A549 treated with CpdA at 1 μM for 4 hours (cell line): ENCODE measurements around the gene AHRR. TPM values are rescaled to one million over a fixed set of nuclear protein-coding genes. Genes with fewer than 3 reads are reported as not detected.

ENCODE experiments used
- total RNA-seq: library from RNA; stranded (reverse); fragments of 200-300 nt; extraction: Qiagen RNA extraction; gene quantifications from 5 replicates; pipeline ENCODE4 v1.2.3, GENCODE V29; 2022; ENCODE audit warnings: low read depth

Gene AHRR
- total RNA-seq, result 2.9 to 3.5 TPM (median 3.3 TPM) in 5 replicates

GRCh38 chr5:321230-321725 lies at the start of gene AHRR:
Gene AHRR, plus strand, starts transcription at chr5:321714. Its CDS starts 22,189 bp downstream, at chr5:343903.

GRCh38 chr5:442335-443238 lies 121.1 kb downstream of the AHRR start, which contains the start of gene EXOC3:
Gene EXOC3, plus strand, starts transcription at chr5:443176. Its CDS starts 3,030 bp downstream, at chr5:446206.

Other genes with a start within 250 kb of the AHRR start
- 0.64 to 0.94 TPM (median 0.69 TPM) in 5 replicates for gene PLEKHG4B, start 229.5 kb upstream of the AHRR start, total RNA-seq
- gene LRRC14B, start 130.2 kb upstream of the AHRR start, total RNA-seq, result not detected in 5 replicates
- gene CCDC127, start 103.6 kb upstream of the AHRR start, total RNA-seq, result 6.1 to 6.6 TPM (median 6.5 TPM) in 5 replicates
- 96.6 to 124 TPM (median 116 TPM) in 5 replicates for gene SDHA, start 103.4 kb upstream of the AHRR start, total RNA-seq
- 158 to 205 TPM (median 196 TPM) in 5 replicates for gene PDCD6, start 50.1 kb upstream of the AHRR start, total RNA-seq
- gene EXOC3, start 121.5 kb downstream of the AHRR start, total RNA-seq, result 27.3 to 32.3 TPM (median 31.9 TPM) in 5 replicates
- 2.1 to 2.5 TPM (median 2.4 TPM) in 5 replicates for gene SLC9A3, start 202.7 kb downstream of the AHRR start, total RNA-seq